Caco-2 (cell line): Measurements from ENCODE around the gene DIRAS2. TPM values are rescaled to one million over a fixed set of nuclear protein-coding genes. Genes with fewer than 3 reads are reported as not detected.

Experiments
- Bru-seq: library from RNA; stranded (reverse); fragments of 400-500 nt; gene quantifications from one replicate; lab custom pipeline; 2021; lab: Mats Ljungman, UMichigan
- BruChase-seq, 2 experiments: library from RNA; stranded (reverse); fragments of 400-500 nt; gene quantifications; one replicate each; lab custom pipeline; 2021; lab: Mats Ljungman, UMichigan
- BruUV-seq: library from RNA; stranded (reverse); fragments of 400-500 nt; replicated peaks from 2 replicates; lab custom pipeline; 2021; lab: Mats Ljungman, UMichigan
- CTCF ChIA-PET: fragments of 300-600 bp; sonication (Branson Sonifier 250); formaldehyde crosslinking; loops from one replicate; lab custom pipeline; 2022; ENCODE audit warnings: antibody characterized with exemption; lab: Charles Lee
- POLR2A ChIA-PET: fragments of 300-600 bp; sonication (Branson Sonifier 250); formaldehyde crosslinking; loops from one replicate; lab custom pipeline; 2022; ENCODE audit warnings: antibody characterized with exemption; lab: Charles Lee
- DNase-seq, 2 experiments: peaks; one replicate each; pipeline versions ENCODE4 v3.0.0 to v3.0.0-alpha.2; 2020 to 2022
- H3K27me3 ChIP-seq: replicated peaks from 2 replicates; pipeline ENCODE4 v1.6.0; 2011; ENCODE audit warnings: low read length; ENCODE audit not compliant: control insufficient read depth, insufficient read depth
- H3K36me3 ChIP-seq: 2 replicates; pipeline ENCODE4 v1.5.1; 2011; ENCODE audit warnings: low read length; ENCODE audit not compliant: control insufficient read depth, insufficient read depth
- H3K4me1 ChIP-seq: fragments of 250-450 bp; sonication (Bioruptor Pico); 2 replicates; pipeline ENCODE4 v1.5.1; 2020; ENCODE audit warnings: mild to moderate bottlenecking
- H3K4me3 ChIP-seq: 2 replicates; pipeline ENCODE4 v1.5.1; 2011; ENCODE audit warnings: low read depth, mild to moderate bottlenecking, control low read depth, low read length
- H3K9me3 ChIP-seq: fragments of 250-450 bp; sonication (Bioruptor Pico); 2 replicates; pipeline ENCODE4 v1.5.1; 2020; ENCODE audit warnings: mild to moderate bottlenecking, moderate library complexity
- H3K27ac Mint-ChIP-seq: one replicate; pipeline ENCODE4 v1.8.0; 2022; ENCODE audit warnings: mixed read lengths; ENCODE audit not compliant: unreplicated experiment
- H3K27me3 Mint-ChIP-seq: one replicate; pipeline ENCODE4 v1.8.0; 2022; ENCODE audit warnings: mixed read lengths; ENCODE audit not compliant: insufficient read depth, unreplicated experiment
- H3K36me3 Mint-ChIP-seq: one replicate; pipeline ENCODE4 v1.8.0; 2022; ENCODE audit warnings: mild to moderate bottlenecking, mixed read lengths; ENCODE audit not compliant: insufficient read depth, unreplicated experiment
- H3K4me1 Mint-ChIP-seq: one replicate; pipeline ENCODE4 v1.8.0; 2022; ENCODE audit warnings: low read depth, mixed read lengths; ENCODE audit not compliant: unreplicated experiment
- H3K4me3 Mint-ChIP-seq: one replicate; pipeline ENCODE4 v1.8.0; 2022; ENCODE audit warnings: mild to moderate bottlenecking, moderate library complexity, mixed read lengths; ENCODE audit not compliant: unreplicated experiment
- H3K9me3 Mint-ChIP-seq: one replicate; pipeline ENCODE4 v1.8.0; 2022; ENCODE audit warnings: mixed read lengths; ENCODE audit not compliant: unreplicated experiment
- CTCF ChIP-seq, 2 experiments: fragments of 200-600 bp in 1 of 2; IDR thresholded peaks; 1 replicate in 1 of 2; 2 replicates in 1 of 2; pipeline versions ENCODE4 v1.5.1 to v1.8.0; 2011 to 2022; ENCODE audit warnings: antibody characterized with exemption in 1 of 2, control low read depth in 1 of 2, inconsistent platforms in 1 of 2, low read depth in 1 of 2, low read length in 1 of 2, mild to moderate bottlenecking in 1 of 2, moderate library complexity in 1 of 2; ENCODE audit not compliant: insufficient read depth in 1 of 2, severe bottlenecking in 1 of 2, unreplicated experiment in 1 of 2
- intact Hi-C: fragments of 100-400 bp; cut with micrococcal nuclease; formaldehyde crosslinking; loops from one replicate; pipeline ENCODE4 v1.10.0; 2022; ENCODE audit not compliant: unreplicated experiment
- long read RNA-seq: library from polyadenylated mRNA; stranded (forward); transcript quantifications from one replicate; pipeline ENCODE4 v2.0.0, GENCODE V29; 2022
- total RNA-seq: library from RNA; stranded (reverse); gene quantifications from 2 replicates; pipeline ENCODE4 v1.2.3, GENCODE V29; 2022

Gene DIRAS2
- total RNA-seq (0.09 and 0.16 TPM in 2 replicates), Bru-seq, nascent RNA (percentile 23 among the genes with signal in this experiment), BruChase-seq, experiment 1, labeled RNA remaining after a 2-hour chase (percentile 19 among the genes with signal in this experiment), BruChase-seq, experiment 2, labeled RNA remaining after a 6-hour chase (percentile 12 among the genes with signal in this experiment)
- long read RNA-seq, partial matches to known transcripts: 0 of 1 reads
- long read RNA-seq, other reads (novel, unspliced or antisense): 1 of 1 reads

GRCh38 chr9:90642570-90643539 lies at the start of gene DIRAS2:
Gene DIRAS2, minus strand, starts transcription at chr9:90642824. Its CDS starts 28,997 bp downstream, at chr9:90613827.
- peak within 1 kb of the TSS; percentile 74 for H3K4me3 Mint-ChIP-seq
- peaks cover 3% of the 10 kb centered on the region for H3K27me3 Mint-ChIP-seq
- POLR2A ChIA-PET: no interaction called here
- H3K36me3 Mint-ChIP-seq: no peaks in the 10 kb centered on the region
- DNase-seq: peak; percentile 37 to 45
- Histone ChIP-seq H3K4me1 (no peaks in the 10 kb centered on the region), H3K9me3 (no peaks in the 10 kb centered on the region), H3K36me3 (no peaks in the 10 kb centered on the region), H3K4me3 (peak within 1 kb of the TSS; percentile 43), H3K27me3 (no peaks in the 10 kb centered on the region)
- no peaks in the 10 kb centered on the region for H3K9me3 Mint-ChIP-seq
- intact Hi-C loops: no loop called here
- peak in 1 of 2 experiments; percentile 18 for TF ChIP-seq CTCF (IDR thresholded peaks at IDR 0.05; ENCODE audit: insufficient read depth in 1 of 2, low read depth in 1 of 2, low read length in 1 of 2, severe bottlenecking in 1 of 2, unreplicated experiment in 1 of 2)
- CTCF ChIA-PET: interaction anchor here (1.6 kb wide), 1 partner anchor 416 kb away, joined by 6 read pairs; no protein-coding TSS in a partner anchor
- peaks cover 7% of the 10 kb centered on the region for H3K4me1 Mint-ChIP-seq
- no peak within 1 kb of the TSS for H3K27ac Mint-ChIP-seq
- no TSS peak for BruUV-seq

- Histone ChIP-seq H3K4me1 (no peaks in the 10 kb centered on the region), H3K4me3 (no peak overlapping the region), H3K27me3 (no peaks in the 10 kb centered on the region), H3K9me3 (no peaks in the 10 kb centered on the region), H3K36me3 (no peaks in the 10 kb centered on the region)
- Mint-ChIP-seq H3K27me3 (peaks cover 2% of the 10 kb centered on the region), H3K27ac (no peak overlapping the region), H3K36me3 (no peaks in the 10 kb centered on the region), H3K9me3 (no peaks in the 10 kb centered on the region), H3K4me1 (no peaks in the 10 kb centered on the region), H3K4me3 (no peak overlapping the region)
- no TSS peak for BruUV-seq
- no peak for DNase-seq
- ChIA-PET POLR2A (no interaction called here), CTCF (no interaction called here)
- intact Hi-C loops: no loop called here
- no peak for TF ChIP-seq CTCF (IDR thresholded peaks at IDR 0.05; ENCODE audit: insufficient read depth in 1 of 2, low read depth in 1 of 2, low read length in 1 of 2, severe bottlenecking in 1 of 2, unreplicated experiment in 1 of 2)
These were observed 42.1 kb upstream of the DIRAS2 start for GRCh38 chr9:90684736-90685135.

GRCh38 chr9:90684106-90684505 lies 41.5 kb upstream of the DIRAS2 start:
- no peak overlapping the region for H3K4me3 ChIP-seq
- H3K4me1 ChIP-seq: no peaks in the 10 kb centered on the region
- no peak for DNase-seq
- Mint-ChIP-seq H3K9me3 (no peaks in the 10 kb centered on the region), H3K27me3 (peaks cover 2% of the 10 kb centered on the region), H3K36me3 (no peaks in the 10 kb centered on the region), H3K27ac (no peak overlapping the region), H3K4me3 (no peak overlapping the region), H3K4me1 (no peaks in the 10 kb centered on the region)
- no peaks in the 10 kb centered on the region for H3K27me3 ChIP-seq
- BruUV-seq: no TSS peak
- H3K36me3 ChIP-seq: no peaks in the 10 kb centered on the region
- TF ChIP-seq CTCF (IDR thresholded peaks at IDR 0.05; ENCODE audit: insufficient read depth in 1 of 2, low read depth in 1 of 2, low read length in 1 of 2, severe bottlenecking in 1 of 2, unreplicated experiment in 1 of 2): no peak
- intact Hi-C loops: no loop called here
- H3K9me3 ChIP-seq: no peaks in the 10 kb centered on the region
- POLR2A ChIA-PET: no interaction called here
- CTCF ChIA-PET: no interaction called here
